Activated CD8-positive, alpha-beta memory T cell treated with anti-CD3 and anti-CD28 coated beads for 24 hours (primary cell): ENCODE measurements around the gene HABP2.

Experiments used
- DNase-seq: peaks from one replicate; pipeline ENCODE4 v3.0.0-alpha.2; 2020

HABP2 gene

DNA sequence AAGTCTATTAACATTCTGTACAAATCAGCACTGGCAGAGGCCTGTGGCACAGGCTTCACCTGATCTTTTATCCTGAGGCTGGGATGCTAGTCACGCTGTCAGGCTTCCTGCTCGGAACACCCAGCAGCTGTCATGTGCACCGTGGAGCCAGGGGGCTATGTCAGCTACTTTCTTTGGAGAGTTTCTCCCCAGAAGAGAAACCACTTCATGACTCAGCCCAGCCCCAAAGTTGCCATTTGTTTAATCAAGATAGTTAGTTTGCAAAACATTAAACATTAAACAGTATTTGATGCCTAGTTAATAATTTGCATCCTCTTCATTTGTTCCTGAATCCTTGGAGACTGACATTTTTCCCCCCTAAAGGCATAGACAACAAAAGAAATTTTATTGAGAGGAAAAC is at the start of gene HABP2:
TSS of gene HABP2 (plus strand) at position 353 of the 400 bp plus-strand sequence. CDS start 69 bp downstream, outside the sequence.
- no peak for DNase-seq

GRCh38 chr10:113503930-113504329 is 48.9 kb upstream of the HABP2 start:
- DNase-seq = no peak

- no peak for DNase-seq
These were observed 48.4 kb upstream of the HABP2 start for GRCh38 chr10:113504423-113504822.

- DNase-seq = no peak
These were observed 46.4 kb upstream of the HABP2 start for GRCh38 chr10:113506476-113506875.

DNA sequence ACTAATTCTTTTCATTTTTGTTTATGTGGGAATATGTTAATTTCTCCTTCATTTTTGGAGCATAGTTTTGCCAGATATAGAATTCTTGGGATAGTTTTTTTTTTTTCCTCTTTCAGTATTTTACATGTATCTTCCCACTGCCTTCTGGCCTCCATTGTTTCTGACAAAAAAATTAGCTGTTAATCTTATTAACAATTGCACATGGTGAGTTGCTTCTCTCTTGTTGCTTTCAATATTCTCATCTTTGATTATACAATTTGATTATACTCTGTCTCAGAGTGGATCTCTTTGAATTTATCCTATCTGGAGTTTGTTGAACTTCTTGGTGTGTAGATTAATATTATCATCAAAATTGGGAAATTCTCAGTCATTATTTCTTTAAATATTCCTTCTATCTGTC is 41.4 kb upstream of the HABP2 start:
- DNase-seq = no peak

- no peak for DNase-seq
These were observed 37.7 kb upstream of the HABP2 start for GRCh38 chr10:113515161-113515560.

GRCh38 chr10:113515601-113516000 is 37.3 kb upstream of the HABP2 start:
- no peak for DNase-seq

GRCh38 chr10:113516061-113516460 is 36.8 kb upstream of the HABP2 start:
- no peak for DNase-seq

DNA sequence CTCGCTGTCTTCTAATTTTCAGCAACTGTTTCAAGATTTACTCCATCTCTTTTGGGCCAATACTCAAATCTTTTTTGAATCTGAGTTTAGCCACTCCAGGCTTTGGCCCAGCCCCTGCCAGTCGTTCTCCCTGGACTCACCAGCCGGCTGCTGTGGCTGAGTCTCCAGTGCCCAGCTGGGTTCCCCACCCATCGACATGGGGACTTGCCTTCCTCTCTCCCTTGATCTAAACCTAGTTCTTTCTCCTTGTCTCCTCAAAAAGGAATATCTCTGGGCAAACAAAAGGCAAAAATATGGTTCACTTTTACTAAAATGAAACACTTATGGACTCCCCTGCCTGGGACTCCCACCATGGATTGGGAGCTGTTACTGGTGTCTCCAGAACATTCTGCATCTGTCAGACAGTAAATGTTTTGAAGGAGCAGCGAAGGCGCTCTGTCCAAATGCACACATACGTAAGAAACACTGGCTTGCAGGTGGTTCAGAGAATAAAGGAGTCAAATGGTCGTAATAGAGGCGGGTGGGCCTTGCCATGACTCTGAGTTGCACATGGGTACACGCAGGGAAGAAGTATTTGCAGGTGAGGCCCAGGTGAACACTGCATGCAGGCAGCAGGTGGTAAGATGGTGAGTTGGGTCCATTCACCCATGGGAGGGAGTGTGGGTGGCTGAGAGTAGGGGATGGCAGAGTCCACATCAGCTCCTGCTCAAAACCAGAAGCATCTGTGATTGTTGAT is 35.5 kb upstream of the HABP2 start:
- peak; percentile 32 for DNase-seq

DNA sequence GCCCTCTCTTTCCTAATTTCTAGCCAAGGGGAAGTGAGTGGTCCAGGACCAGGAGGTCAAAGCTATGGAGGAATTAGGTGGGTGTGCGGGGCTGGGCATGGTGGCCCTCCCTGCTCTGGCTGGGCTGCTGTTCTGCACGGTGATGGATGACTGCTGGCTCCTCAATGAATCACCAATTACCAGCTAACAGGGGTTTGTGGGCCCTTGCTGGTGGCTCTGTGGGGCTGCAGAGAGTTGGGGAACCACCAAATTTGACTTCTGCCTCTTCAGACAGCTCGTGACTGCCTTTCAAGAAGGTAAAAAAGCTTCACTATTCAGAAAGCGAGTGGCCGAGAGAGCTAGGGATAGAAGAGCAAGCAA is 35.0 kb upstream of the HABP2 start:
- no peak for DNase-seq

- peak; percentile 13 for DNase-seq
These were observed 34.4 kb upstream of the HABP2 start for GRCh38 chr10:113518415-113518814.

GRCh38 chr10:113518816-113519591 is 33.8 kb upstream of the HABP2 start:
- DNase-seq = peak; percentile 5

GRCh38 chr10:113519681-113520115 is 33.2 kb upstream of the HABP2 start:
- peak; percentile 32 for DNase-seq

- peak; percentile 21 for DNase-seq
These were observed 32.6 kb upstream of the HABP2 start for GRCh38 chr10:113520261-113520660.

- peak; percentile 56 for DNase-seq
These were observed 32.0 kb upstream of the HABP2 start for GRCh38 chr10:113520690-113521474.

GRCh38 chr10:113521475-113521795 is 31.4 kb upstream of the HABP2 start:
- DNase-seq = no peak

- no peak for DNase-seq
These were observed 30.4 kb upstream of the HABP2 start for GRCh38 chr10:113522460-113522859.

GRCh38 chr10:113523071-113523470 is 29.8 kb upstream of the HABP2 start:
- DNase-seq = no peak

- no peak for DNase-seq
These were observed 29.2 kb upstream of the HABP2 start for GRCh38 chr10:113523628-113524027.

DNA sequence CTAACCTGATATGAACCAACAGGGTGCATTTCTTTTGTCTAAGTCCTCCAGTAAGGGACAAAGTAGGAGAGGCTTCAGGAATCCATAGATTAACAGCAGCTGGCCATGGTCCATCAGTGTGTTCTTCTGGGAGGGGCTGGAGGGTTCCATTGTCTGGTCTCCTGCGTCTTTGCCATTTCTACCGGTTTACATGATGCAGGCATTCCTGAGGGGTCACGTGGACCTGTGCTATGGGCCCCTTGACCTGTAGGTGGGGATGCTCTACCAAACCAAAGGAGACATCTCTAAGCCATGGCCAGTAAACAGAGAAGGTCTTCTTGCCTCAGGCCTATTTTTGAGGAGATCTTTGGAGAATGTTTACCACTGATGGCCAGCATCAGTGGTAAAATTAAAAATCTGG is 28.7 kb upstream of the HABP2 start:
- DNase-seq = no peak

- DNase-seq = no peak
These were observed 28.0 kb upstream of the HABP2 start for GRCh38 chr10:113524539-113525490.

- peak; percentile 19 for DNase-seq
These were observed 27.1 kb upstream of the HABP2 start for GRCh38 chr10:113525713-113526112.
